Left lung (tissue), 10 donors: ENCODE data around the gene SLC2A4RG. TPM values are rescaled to one million over a fixed set of nuclear protein-coding genes. Genes with fewer than 3 reads are reported as not detected.
A peak's percentile ranks its signal among the peaks of the same experiment; 100 is the strongest.

Experiments
- ATAC-seq: fragments of 200-7000 bp; cut with Tn5 transposase; one replicate; pipeline ENCODE4 v1.9.1; 2020; ENCODE audit warnings: moderate library complexity
- DNase-seq, 4 donors: peaks; one replicate each; pipeline ENCODE4 v3.0.0-alpha.2; 2013 to 2020
- H3K27ac ChIP-seq, 2 donors: fragments of 200-600 bp; sonication (generic) in 1 of 2; one replicate each; pipeline versions ENCODE4 v1.5.0 to v1.8.0; 2020 to 2021
- H3K27me3 ChIP-seq, 2 donors: fragments of 200-600 bp; sonication (generic) in 1 of 2; one replicate each; pipeline versions ENCODE4 v1.5.0 to v1.8.0; 2020 to 2021
- H3K36me3 ChIP-seq, 2 donors: fragments of 200-600 bp; sonication (generic) in 1 of 2; one replicate each; pipeline versions ENCODE4 v1.5.0 to v1.8.0; 2020 to 2021
- H3K4me1 ChIP-seq, 2 donors: fragments of 200-600 bp; one replicate each; pipeline ENCODE4 v1.8.0; 2021
- H3K4me3 ChIP-seq, 2 donors: fragments of 200-600 bp; sonication (generic) in 1 of 2; one replicate each; pipeline versions ENCODE4 v1.5.0 to v1.8.0; 2020 to 2021; ENCODE audit warnings: mild to moderate bottlenecking in 1 of 2
- H3K9me3 ChIP-seq, 2 donors: fragments of 200-600 bp; sonication (generic) in 1 of 2; one replicate each; pipeline versions ENCODE4 v1.5.0 to v1.8.0; 2020 to 2021
- intact Hi-C, 2 donors: fragments of 100-400 bp; cut with DNase I; formaldehyde crosslinking; loops; one replicate each; pipeline versions ENCODE4 v1.11.2 to v1.14.2; 2022
- polyA plus RNA-seq, 6 donors: library from polyadenylated mRNA; unstranded; fragments of 120-200 nt; gene quantifications; one replicate each; pipeline ENCODE4 v1.2.1, GENCODE V29; 2013; ENCODE audit not compliant: insufficient read length in 6 of 6
- total RNA-seq, 2 donors: library from RNA; stranded (reverse); fragmentation: NEBNext Ultra II Directional; extraction: Animal tissue kit (Norgen Biotek cat#: 25700); gene quantifications; one replicate each; pipeline ENCODE4 v1.2.1, GENCODE V29; 2021
- TF ChIP-seq, protein P1 (sequence below), 2 donors: fragments of 200-600 bp; sonication (generic) in 1 of 2; IDR thresholded peaks; one replicate each; pipeline versions ENCODE4 v1.5.0 to v1.8.0; 2021; ENCODE audit warnings: antibody characterized with exemption in 2 of 2
- donor health status: DM: no; HTN: yes; CAD: no.
- donor health status: DM: no; HTN: no; CAD: no.

SLC2A4RG gene
- total and polyA plus RNA-seq, 8 donors, result 61.1 to 166 (median 97.4) TPM

DNA sequence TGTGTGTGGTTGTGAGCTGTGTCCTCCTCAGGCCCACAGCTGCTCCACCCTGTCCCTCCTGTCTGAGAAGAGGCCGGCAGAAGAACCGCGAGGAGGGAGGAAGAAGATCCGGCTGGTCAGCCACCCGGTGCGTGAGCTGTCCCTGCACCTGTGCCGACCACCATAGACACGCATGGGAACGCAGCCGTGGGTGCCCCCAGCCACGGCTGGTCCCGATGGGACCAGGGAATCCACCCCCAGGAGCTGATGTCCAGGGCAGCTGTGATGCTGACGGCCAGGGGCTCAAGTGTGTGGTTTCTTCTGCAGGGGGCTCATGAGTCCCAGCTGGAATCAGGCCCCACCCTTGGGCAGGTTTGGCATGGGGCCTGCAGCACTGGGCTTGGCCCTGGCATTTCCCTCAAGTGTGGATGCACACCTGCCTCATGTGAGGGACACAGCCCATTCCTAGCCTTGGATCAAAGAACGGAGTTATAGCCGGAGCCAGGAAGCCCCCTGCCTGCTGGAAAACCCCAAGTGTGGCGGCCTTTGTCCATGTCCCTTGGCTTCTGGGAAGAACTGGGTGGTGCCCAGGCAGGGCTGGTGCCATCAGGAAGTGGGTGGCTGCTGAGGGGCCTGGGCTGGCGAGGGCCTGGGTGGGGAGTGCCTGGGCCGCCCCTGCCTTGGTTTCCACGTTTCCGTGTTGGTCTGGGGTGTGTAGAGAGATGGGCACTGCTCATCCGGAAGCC, 47.7 kb upstream of the SLC2A4RG start:
- Histone ChIP-seq H3K27ac (peak overlapping the region in 1 of 2 donors; percentile 10), H3K27me3 (peaks cover 0 to 5% of the 10 kb centered on the region in 2 donors), H3K4me1 (peaks cover 14 to 50% of the 10 kb centered on the region in 2 donors), H3K9me3 (no peaks in the 10 kb centered on the region), H3K4me3 (no peak overlapping the region), H3K36me3 (peaks cover 0 to 29% of the 10 kb centered on the region in 2 donors)
- TF ChIP-seq, protein P1, sequence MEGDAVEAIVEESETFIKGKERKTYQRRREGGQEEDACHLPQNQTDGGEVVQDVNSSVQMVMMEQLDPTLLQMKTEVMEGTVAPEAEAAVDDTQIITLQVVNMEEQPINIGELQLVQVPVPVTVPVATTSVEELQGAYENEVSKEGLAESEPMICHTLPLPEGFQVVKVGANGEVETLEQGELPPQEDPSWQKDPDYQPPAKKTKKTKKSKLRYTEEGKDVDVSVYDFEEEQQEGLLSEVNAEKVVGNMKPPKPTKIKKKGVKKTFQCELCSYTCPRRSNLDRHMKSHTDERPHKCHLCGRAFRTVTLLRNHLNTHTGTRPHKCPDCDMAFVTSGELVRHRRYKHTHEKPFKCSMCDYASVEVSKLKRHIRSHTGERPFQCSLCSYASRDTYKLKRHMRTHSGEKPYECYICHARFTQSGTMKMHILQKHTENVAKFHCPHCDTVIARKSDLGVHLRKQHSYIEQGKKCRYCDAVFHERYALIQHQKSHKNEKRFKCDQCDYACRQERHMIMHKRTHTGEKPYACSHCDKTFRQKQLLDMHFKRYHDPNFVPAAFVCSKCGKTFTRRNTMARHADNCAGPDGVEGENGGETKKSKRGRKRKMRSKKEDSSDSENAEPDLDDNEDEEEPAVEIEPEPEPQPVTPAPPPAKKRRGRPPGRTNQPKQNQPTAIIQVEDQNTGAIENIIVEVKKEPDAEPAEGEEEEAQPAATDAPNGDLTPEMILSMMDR (IDR thresholded peaks at IDR 0.05), result no peak
- ATAC-seq, result no peak
- no peak for DNase-seq
- intact Hi-C loops, result no loop called here

DNA sequence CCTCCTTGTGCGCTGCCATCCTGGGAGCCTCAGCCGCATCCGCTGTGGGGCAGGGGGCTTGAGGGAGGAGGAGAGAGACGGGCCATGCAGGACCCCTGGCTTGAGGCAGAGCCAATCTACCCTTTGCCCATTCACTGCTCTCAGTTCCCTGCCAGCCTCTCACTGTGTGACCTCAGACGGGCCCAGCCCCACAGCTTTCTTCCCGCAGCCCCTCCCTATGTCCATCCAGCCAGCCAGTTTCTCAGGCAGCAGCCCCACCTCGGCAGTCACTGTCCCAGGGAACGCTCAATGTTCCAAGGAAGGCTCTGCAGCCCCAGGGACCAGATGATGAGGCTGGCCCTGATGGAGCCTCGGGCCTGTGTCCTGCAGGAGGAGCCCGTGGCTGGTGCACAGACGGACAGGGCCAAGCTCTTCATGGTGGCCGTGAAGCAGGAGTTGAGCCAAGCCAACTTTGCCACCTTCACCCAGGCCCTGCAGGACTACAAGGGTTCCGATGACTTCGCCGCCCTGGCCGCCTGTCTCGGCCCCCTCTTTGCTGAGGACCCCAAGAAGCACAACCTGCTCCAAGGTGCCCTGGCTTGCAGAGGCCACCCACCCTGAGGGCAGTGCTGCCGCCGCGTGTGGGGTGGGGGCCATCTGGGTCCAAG, 47.0 kb upstream of the SLC2A4RG start:
- intact Hi-C loops, result no loop called here
- H3K27ac ChIP-seq, result peak overlapping the region in 1 of 2 donors; percentile 10
- DNase-seq, result no peak

DNA sequence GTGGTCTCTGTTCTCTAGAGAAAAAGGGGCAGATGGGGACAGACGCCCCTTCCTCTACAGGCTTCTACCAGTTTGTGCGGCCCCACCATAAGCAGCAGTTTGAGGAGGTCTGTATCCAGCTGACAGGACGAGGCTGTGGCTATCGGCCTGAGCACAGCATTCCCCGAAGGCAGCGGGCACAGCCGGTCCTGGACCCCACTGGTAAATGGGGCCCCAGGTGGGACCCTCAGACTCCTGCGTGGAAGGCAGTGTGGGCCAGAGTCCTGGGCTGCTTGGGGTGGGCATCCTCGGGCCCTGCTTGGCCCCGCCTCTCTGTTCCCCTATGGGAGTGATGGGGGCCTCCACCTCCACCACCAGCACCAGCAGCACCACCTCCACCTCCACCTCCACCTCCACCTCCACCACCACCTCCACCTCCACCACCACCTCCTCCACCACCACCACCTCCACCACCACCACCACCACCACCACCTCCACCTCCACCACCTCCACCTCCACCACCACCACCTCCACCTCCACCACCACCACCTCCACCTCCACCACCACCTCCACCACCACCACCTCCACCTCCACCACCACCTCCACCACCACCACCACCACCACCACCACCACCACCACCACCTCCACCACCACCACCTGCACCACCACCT, 46.4 kb upstream of the SLC2A4RG start:
- ATAC-seq, result no peak
- Histone ChIP-seq H3K27ac (peak overlapping the region in 1 of 2 donors; percentile 10), H3K4me3 (no peak overlapping the region), H3K36me3 (peaks cover 0 to 29% of the 10 kb centered on the region in 2 donors), H3K9me3 (no peaks in the 10 kb centered on the region), H3K27me3 (peaks cover 0 to 10% of the 10 kb centered on the region in 2 donors), H3K4me1 (peaks cover 9 to 50% of the 10 kb centered on the region in 2 donors)
- intact Hi-C loops, result no loop called here
- no peak for DNase-seq
- TF ChIP-seq, protein P1 (IDR thresholded peaks at IDR 0.05), result no peak

More for the DNA sequence above, 47.0 kb upstream of the SLC2A4RG start:
- H3K27me3 ChIP-seq, result peaks cover 0 to 10% of the 10 kb centered on the region in 2 donors
- H3K4me1 ChIP-seq, result peaks cover 13 to 50% of the 10 kb centered on the region in 2 donors
- TF ChIP-seq, protein P1 (IDR thresholded peaks at IDR 0.05), result no peak
- ATAC-seq, result peak; percentile 1
- H3K4me3 ChIP-seq, result no peak overlapping the region
- no peaks in the 10 kb centered on the region for H3K9me3 ChIP-seq
- H3K36me3 ChIP-seq, result peaks cover 0 to 29% of the 10 kb centered on the region in 2 donors

DNA sequence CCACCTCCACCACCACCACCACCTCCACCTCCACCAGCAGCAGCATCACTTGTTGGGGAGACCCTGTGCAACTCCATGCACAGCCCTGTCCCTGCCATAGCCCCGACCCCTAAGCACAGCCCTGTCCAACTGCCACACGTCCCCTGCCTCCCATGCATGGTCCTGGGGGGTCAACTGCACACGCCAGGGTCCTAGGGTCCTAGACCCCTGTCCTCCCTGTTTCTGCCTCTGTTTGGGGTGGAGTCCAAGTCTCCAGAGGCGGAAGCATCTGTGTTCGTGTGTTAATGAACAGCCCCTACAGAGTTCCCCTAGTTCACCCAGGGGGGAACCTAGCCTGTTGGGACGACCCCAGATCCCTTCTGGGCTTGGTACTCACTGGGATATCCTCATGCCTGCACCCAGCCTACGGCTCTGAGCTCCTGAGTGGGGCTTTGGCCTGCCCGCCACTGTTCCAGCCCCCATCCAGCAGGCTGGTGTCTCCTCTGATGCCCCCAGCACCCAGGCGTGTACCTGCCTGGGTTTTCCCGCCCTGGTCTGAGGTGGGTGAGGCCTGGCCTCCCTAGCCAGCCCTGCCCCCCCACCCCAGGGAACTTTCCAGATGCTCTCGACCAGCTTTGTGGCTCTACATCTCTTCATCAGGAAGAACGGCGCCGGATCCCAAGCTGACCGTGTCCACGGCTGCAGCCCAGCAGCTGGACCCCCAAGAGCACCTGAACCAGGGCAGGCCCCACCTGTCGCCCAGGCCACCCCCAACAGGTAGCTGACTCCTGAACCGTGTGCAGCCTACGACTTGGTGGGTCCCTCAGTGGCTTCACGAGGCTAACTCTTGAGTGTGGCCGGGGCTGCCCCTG, 45.6 kb upstream of the SLC2A4RG start:
- ATAC-seq (no peak), DNase-seq (no peak)
- TF ChIP-seq, protein P1 (IDR thresholded peaks at IDR 0.05), result no peak
- Histone ChIP-seq H3K4me1 (peaks cover 9 to 50% of the 10 kb centered on the region in 2 donors), H3K27me3 (peaks cover 0 to 10% of the 10 kb centered on the region in 2 donors), H3K4me3 (no peak overlapping the region), H3K9me3 (no peaks in the 10 kb centered on the region), H3K36me3 (peaks cover 0 to 29% of the 10 kb centered on the region in 2 donors), H3K27ac (no peak overlapping the region)
- intact Hi-C loops, result no loop called here
